IPS DF 6.9 (cell line): ENCODE data around the gene PHC2.

Experiments
- DNase-seq: peaks from one replicate; pipeline ENCODE4 v3.0.0-alpha.2; 2013; ENCODE audit warnings: low read depth, low spot score
- H3K27ac ChIP-seq: one replicate; pipeline ENCODE4 v1.5.1; 2013; ENCODE audit warnings: low read length, control low read depth
- H3K27me3 ChIP-seq: 2 replicates; pipeline ENCODE4 v1.6.1; 2013; ENCODE audit warnings: mild to moderate bottlenecking, low read length; ENCODE audit not compliant: control insufficient read depth, insufficient read depth
- H3K36me3 ChIP-seq: 2 replicates; pipeline ENCODE4 v1.6.1; 2013; ENCODE audit warnings: low read length; ENCODE audit not compliant: control insufficient read depth, insufficient read depth
- H3K4me1 ChIP-seq: 2 replicates; pipeline ENCODE4 v1.6.1; 2013; ENCODE audit warnings: low read length; ENCODE audit not compliant: control insufficient read depth, insufficient read depth
- H3K4me3 ChIP-seq: 2 replicates; pipeline ENCODE4 v1.5.1; 2013; ENCODE audit warnings: mild to moderate bottlenecking, low read length
- H3K9me3 ChIP-seq: 2 replicates; pipeline ENCODE4 v1.6.1; 2013; ENCODE audit warnings: low read length, inconsistent platforms; ENCODE audit not compliant: control insufficient read depth, insufficient read depth
- WGBS: extraction: QIAGEN DNeasy Blood & Tissue Kit; methylation state at CpG from one replicate; pipeline ENCODE4 v1.1.7; 2013; ENCODE audit warnings: mixed read lengths, missing lambda C conversion rate; ENCODE audit not compliant: insufficient read length, insufficient coverage; 5-methylcytosine and 5-hydroxymethylcytosine counted together

Gene PHC2

DNA sequence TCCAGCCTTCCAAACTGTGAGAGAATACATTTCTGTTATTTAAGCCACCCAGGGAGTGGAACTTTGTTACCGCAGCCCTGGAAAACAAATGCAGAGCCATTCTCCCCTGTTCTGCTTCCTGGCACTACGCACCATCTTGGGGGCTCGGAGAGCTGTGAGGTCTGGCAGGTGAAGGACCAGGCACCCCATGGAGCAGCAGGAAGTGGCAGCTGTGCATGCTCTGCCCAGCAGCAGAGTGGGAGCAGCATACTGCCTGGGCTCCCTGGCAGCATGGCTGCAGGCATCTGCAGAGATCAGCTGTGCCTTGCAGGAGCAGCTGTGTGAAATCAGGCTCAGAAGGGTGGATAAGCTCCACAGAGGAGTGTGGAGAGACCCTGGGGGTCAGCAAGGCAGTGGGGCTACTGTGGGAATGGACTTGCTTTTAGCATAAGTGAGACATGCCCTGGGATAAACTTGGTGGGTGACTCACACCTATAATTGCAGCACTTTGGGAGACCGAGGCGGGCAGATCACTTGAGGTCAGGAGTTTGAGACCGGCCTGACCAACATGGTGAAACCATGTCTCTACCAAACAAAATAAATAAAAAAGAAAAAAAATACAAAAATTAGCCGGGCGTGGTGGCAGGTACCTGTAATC lies 23.9 kb upstream of the PHC2 start:
- no peak overlapping the region for H3K4me3 ChIP-seq
- DNase-seq: no peak
- H3K9me3 ChIP-seq: no peaks in the 10 kb centered on the region
- H3K4me1 ChIP-seq: no peaks in the 10 kb centered on the region
- WGBS: no CpG with 5 or more reads among the region's 8 CpGs
- no peaks in the 10 kb centered on the region for H3K36me3 ChIP-seq
- H3K27me3 ChIP-seq: no peaks in the 10 kb centered on the region
- H3K27ac ChIP-seq: no peak overlapping the region

- H3K27ac ChIP-seq: no peak overlapping the region
- WGBS: no CpG with 5 or more reads among the region's 3 CpGs
- no peak for DNase-seq
- no peaks in the 10 kb centered on the region for H3K27me3 ChIP-seq
- H3K9me3 ChIP-seq: no peaks in the 10 kb centered on the region
- H3K4me1 ChIP-seq: no peaks in the 10 kb centered on the region
- no peaks in the 10 kb centered on the region for H3K36me3 ChIP-seq
- H3K4me3 ChIP-seq: no peak overlapping the region
Observed at GRCh38 chr1:33446590-33446989, 15.7 kb upstream of the PHC2 start.

DNA sequence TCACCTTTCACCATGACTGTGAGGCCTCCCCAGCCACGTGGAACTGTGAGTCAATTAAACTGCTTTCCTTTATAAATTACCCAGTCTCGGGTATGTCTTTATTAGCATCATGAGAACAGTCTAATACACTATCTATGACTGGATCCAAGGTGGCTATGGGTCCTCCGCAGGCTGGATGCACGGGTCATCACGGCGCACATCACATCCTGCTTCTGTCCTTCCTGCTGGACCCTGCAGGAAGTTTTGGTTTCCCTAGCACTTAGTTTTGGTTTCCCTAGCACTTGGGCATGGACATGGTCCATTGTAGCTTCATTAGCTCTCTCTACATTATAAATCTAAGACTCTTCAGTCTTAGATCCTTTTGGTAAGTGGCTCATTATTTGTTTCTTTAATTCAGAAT lies 14.2 kb upstream of the PHC2 start:
- Histone ChIP-seq H3K4me1 (no peaks in the 10 kb centered on the region), H3K4me3 (no peak overlapping the region), H3K9me3 (no peaks in the 10 kb centered on the region), H3K27me3 (no peaks in the 10 kb centered on the region), H3K27ac (no peak overlapping the region), H3K36me3 (no peaks in the 10 kb centered on the region)
- WGBS: no CpG with 5 or more reads among the region's 6 CpGs
- no peak for DNase-seq

DNA sequence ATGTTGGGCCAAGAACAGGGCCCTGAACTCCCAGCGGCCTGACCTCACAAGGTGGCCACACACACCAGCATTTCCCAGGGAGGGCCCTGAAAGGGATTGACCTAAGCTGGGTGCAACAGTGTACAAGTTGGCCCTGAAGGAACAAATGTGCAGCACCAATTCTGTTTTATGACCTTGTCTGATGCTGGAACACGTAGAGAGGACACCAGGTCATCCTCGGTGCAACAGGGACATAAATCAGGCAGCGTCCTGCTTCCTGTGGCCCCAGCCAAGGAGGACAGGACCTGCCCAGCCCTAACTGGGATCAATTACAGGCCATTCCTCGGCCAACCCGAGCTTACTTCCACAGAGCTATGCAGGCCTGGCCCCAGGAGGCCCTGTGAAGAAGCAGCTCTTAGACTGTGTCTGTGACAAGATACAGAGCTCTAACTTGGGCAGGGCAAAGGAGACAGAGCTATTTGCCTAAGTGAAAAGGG lies 12.8 kb upstream of the PHC2 start:
- no peaks in the 10 kb centered on the region for H3K9me3 ChIP-seq
- no CpG with 5 or more reads among the region's 6 CpGs for WGBS
- H3K27me3 ChIP-seq: no peaks in the 10 kb centered on the region
- H3K4me1 ChIP-seq: no peaks in the 10 kb centered on the region
- no peak overlapping the region for H3K4me3 ChIP-seq
- no peaks in the 10 kb centered on the region for H3K36me3 ChIP-seq
- DNase-seq: no peak
- H3K27ac ChIP-seq: no peak overlapping the region

DNA sequence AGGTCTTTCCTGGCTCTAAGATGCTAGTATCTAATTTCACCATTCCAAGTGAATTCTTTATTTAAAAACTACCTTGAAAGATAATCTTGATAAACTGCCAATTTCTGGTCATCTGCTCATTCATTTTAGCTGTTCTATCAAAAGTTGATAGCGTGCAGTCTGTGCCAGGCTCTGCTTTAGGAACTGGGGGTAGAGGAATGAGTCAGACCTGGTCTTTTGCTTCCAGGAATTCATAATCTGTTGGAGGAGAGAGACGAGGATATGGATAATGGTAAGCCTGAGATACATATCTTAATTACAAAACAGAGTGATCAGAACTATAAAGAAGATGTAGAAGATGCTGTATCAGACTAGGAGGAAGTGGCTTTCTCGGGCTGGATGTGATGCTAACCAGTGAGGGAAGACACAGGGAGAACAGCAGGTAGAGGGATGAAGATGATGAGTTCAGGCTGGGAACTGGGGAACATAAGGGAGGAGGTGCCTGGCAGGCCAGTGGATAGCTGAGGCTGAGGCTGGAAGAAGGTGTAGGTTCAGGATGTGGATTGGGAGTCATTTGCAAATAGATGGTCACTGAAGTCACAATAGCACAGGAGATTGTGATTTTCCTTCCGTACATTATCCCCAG lies 12.3 kb upstream of the PHC2 start:
- WGBS: no CpG with 5 or more reads among the region's 4 CpGs
- Histone ChIP-seq H3K36me3 (no peaks in the 10 kb centered on the region), H3K27me3 (no peaks in the 10 kb centered on the region), H3K4me1 (no peaks in the 10 kb centered on the region), H3K4me3 (no peak overlapping the region), H3K9me3 (no peaks in the 10 kb centered on the region), H3K27ac (no peak overlapping the region)
- DNase-seq: no peak

DNA sequence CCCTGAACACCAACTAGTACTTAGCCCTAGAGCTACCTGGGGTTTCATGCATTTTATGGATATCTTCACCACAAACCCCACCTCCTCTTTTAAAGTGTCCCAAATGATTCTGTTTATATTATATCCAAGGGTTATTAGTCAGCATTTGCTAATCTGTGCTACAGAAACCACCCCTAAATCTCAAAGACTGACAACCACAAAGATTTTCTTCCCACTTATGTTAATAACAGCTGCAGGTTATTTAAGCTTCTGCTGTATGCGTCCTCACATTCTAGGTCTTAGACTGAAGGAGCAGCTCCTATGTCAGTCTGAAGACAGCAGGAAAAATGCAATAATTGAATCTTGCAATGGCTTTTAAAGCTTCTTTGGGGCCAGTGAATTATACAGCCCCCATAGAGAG lies 11.2 kb upstream of the PHC2 start:
- no peaks in the 10 kb centered on the region for H3K36me3 ChIP-seq
- no peaks in the 10 kb centered on the region for H3K4me1 ChIP-seq
- H3K27ac ChIP-seq: no peak overlapping the region
- no peaks in the 10 kb centered on the region for H3K27me3 ChIP-seq
- no peak for DNase-seq
- H3K9me3 ChIP-seq: no peaks in the 10 kb centered on the region
- no peak overlapping the region for H3K4me3 ChIP-seq
- WGBS: no CpG with 5 or more reads among the region's 1 CpG

DNA sequence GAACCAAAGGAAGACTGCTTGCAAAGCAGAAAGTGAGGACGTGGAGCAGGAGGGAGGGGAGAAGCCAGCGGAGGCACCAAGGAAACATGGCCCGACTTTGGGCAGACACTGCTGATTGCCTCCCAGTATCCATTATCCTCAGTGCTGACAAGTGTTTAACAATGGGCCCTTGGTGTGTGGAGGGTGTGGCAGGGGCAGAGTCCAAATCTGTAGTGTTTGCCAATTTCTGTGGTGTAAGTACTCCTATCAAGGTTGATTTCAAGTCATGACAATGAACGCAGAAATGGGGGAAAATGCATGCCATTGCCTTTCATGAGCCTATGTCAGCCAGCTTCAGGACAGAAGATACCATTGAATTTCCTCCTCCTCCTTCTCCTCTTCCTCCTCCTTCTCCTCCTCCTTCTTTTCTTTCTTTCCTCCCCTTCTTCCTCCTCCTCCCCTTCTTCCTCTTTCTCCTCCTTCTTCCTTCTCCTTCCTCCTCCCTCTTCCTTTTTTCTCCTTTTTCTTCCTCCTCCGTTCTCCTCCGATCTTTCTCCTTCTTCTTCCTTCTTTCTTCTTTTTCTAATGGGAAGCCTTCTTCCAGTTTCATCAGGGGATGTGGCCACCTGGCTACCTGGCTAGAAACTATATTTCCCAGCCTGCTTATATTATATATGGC lies 10.3 kb upstream of the PHC2 start:
- Histone ChIP-seq H3K27ac (no peak overlapping the region), H3K36me3 (no peaks in the 10 kb centered on the region), H3K27me3 (no peaks in the 10 kb centered on the region), H3K4me3 (no peak overlapping the region), H3K9me3 (no peaks in the 10 kb centered on the region), H3K4me1 (no peaks in the 10 kb centered on the region)
- DNase-seq: no peak
- WGBS: 100% methylated on average over 2 of the region's 6 CpGs

DNA sequence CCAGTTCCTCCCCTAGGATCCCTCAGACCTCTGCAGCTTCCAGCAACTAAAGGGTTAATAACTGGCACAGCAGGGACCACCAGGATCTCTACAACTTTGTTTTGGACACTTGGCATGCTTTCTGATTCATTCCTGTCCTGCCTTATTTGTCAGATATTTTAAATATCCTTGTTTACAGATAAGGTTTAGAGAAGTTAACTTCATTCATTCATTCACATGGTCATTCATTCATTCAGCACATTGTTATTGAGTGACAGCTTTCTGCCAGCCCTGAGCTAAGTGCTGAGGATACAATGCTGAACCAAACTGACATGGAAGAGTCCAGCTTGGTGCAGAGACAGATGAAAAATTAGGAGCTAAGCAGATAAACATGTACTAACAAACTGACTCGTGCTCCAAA lies 8.8 kb upstream of the PHC2 start:
- WGBS: no CpG with 5 or more reads among the region's 1 CpG
- no peak for DNase-seq
- H3K9me3 ChIP-seq: no peaks in the 10 kb centered on the region
- no peaks in the 10 kb centered on the region for H3K4me1 ChIP-seq
- H3K27ac ChIP-seq: no peak overlapping the region
- no peaks in the 10 kb centered on the region for H3K36me3 ChIP-seq
- H3K4me3 ChIP-seq: no peak overlapping the region
- no peaks in the 10 kb centered on the region for H3K27me3 ChIP-seq

- no peak for DNase-seq
- Histone ChIP-seq H3K36me3 (no peaks in the 10 kb centered on the region), H3K4me1 (no peaks in the 10 kb centered on the region), H3K27ac (no peak overlapping the region), H3K27me3 (no peaks in the 10 kb centered on the region), H3K9me3 (no peaks in the 10 kb centered on the region), H3K4me3 (no peak overlapping the region)
- no CpG with 5 or more reads among the region's 6 CpGs for WGBS
Observed at GRCh38 chr1:33438364-33439160, 7.7 kb upstream of the PHC2 start.

DNA sequence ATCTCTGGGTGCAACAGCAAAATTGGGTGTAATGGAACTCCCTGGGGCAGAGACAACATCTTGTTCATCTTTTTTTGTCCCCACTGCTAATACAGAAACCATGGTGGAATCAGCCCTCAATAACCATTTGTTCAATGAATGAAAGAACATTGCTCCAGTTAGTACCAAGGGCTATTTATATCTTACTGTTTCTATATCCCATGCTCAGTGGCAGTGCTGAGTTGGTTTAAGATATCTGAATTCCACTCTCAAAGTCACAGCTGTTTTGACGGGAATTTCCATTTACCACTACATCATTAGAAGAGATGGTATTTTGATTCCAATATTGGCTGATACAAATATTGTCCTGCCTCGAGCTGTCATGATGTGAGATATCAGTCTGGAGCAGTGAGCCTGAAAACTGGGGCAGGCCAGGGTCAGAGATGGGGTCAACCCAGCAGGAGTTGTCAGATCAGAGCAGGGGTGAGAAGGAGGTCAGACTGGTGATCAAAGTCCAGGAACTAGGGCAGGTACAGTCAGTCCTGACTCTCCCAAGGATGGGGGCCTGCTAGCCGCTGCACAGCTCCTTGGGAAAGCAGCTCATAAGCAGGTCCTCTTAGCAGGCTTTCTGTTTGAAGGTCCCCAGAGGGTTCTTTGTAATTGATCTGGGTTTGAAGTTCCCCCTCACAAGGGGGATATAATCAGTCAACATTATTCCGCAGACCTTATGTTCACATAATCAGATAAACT lies 5.8 kb upstream of the PHC2 start:
- no peaks in the 10 kb centered on the region for H3K27me3 ChIP-seq
- no peak overlapping the region for H3K4me3 ChIP-seq
- no peaks in the 10 kb centered on the region for H3K9me3 ChIP-seq
- DNase-seq: no peak
- no peaks in the 10 kb centered on the region for H3K4me1 ChIP-seq
- no peaks in the 10 kb centered on the region for H3K36me3 ChIP-seq
- WGBS: no CpG with 5 or more reads among the region's 4 CpGs
- H3K27ac ChIP-seq: no peak overlapping the region
